H9 (cell line): Measurements from ENCODE around the gene ZCCHC3. TPM values are rescaled to one million over a fixed set of nuclear protein-coding genes. Genes with fewer than 3 reads are reported as not detected.
A peak's percentile ranks its signal among the peaks of the same experiment; 100 is the strongest.

ENCODE experiments used
- DNase-seq: peaks from one replicate; pipeline ENCODE4 v3.0.0-alpha.2; 2017
- H2AFZ ChIP-seq: one replicate; pipeline ENCODE4 v1.6.1; 2013; ENCODE audit warnings: mild to moderate bottlenecking, low read length, control low read depth, moderate library complexity
- H2AK5ac ChIP-seq: 2 replicates; pipeline ENCODE4 v1.6.1; 2013; ENCODE audit warnings: low read length, control low read depth, mixed read lengths; ENCODE audit not compliant: insufficient read length
- H2BK120ac ChIP-seq: one replicate; pipeline ENCODE4 v1.6.1; 2013; ENCODE audit warnings: low read depth, mild to moderate bottlenecking, low read length, control low read depth, inconsistent platforms; ENCODE audit not compliant: poor library complexity, severe bottlenecking
- H2BK12ac ChIP-seq: 2 replicates; pipeline ENCODE4 v1.6.1; 2013; ENCODE audit warnings: low read length, control low read depth, mixed read lengths, low read depth; ENCODE audit not compliant: insufficient read length
- H2BK15ac ChIP-seq: 2 replicates; pipeline ENCODE4 v1.6.1; 2013; ENCODE audit warnings: low read depth, low read length, control low read depth
- H2BK20ac ChIP-seq: one replicate; pipeline ENCODE4 v1.6.1; 2013; ENCODE audit warnings: low read depth, mild to moderate bottlenecking, low read length, control low read depth, inconsistent platforms; ENCODE audit not compliant: poor library complexity, severe bottlenecking
- H2BK5ac ChIP-seq: 2 replicates; pipeline ENCODE4 v1.6.1; 2013; ENCODE audit warnings: low read length, control low read depth, mixed read lengths; ENCODE audit not compliant: insufficient read length
- H3K14ac ChIP-seq: 2 replicates; pipeline ENCODE4 v1.6.1; 2013; ENCODE audit warnings: low read length, control low read depth; ENCODE audit not compliant: insufficient read depth
- H3K18ac ChIP-seq: 2 replicates; pipeline ENCODE4 v1.6.1; 2013; ENCODE audit warnings: low read depth, mild to moderate bottlenecking, mixed read lengths, low read length, control low read depth; ENCODE audit not compliant: insufficient read length
- H3K23ac ChIP-seq: 2 replicates; pipeline ENCODE4 v1.6.1; 2013; ENCODE audit warnings: low read length, control low read depth, mixed read lengths, low read depth; ENCODE audit not compliant: insufficient read length
- H3K23me2 ChIP-seq: 2 replicates; pipeline ENCODE4 v1.6.1; 2013; ENCODE audit warnings: low read depth, mild to moderate bottlenecking, mixed read lengths, low read length, control low read depth; ENCODE audit not compliant: insufficient read length, poor library complexity, severe bottlenecking
- H3K27ac ChIP-seq: 2 replicates; pipeline ENCODE4 v1.5.1; 2013; ENCODE audit warnings: low read length, control low read depth, mixed read lengths, low read depth; ENCODE audit not compliant: insufficient read length
- H3K27me3 ChIP-seq: 2 replicates; pipeline ENCODE4 v1.6.1; 2013; ENCODE audit warnings: low read length, control low read depth, inconsistent platforms; ENCODE audit not compliant: insufficient read depth
- H3K4ac ChIP-seq: 2 replicates; pipeline ENCODE4 v1.6.1; 2013; ENCODE audit warnings: low read depth, mild to moderate bottlenecking, control low read depth, inconsistent platforms, low read length, moderate library complexity
- H3K4me1 ChIP-seq: 2 replicates; pipeline ENCODE4 v1.6.1; 2013; ENCODE audit warnings: low read length, control low read depth, inconsistent platforms; ENCODE audit not compliant: insufficient read depth
- H3K4me2 ChIP-seq: 2 replicates; pipeline ENCODE4 v1.6.1; 2013; ENCODE audit warnings: low read length, control low read depth, mixed read lengths; ENCODE audit not compliant: insufficient read length, insufficient read depth
- H3K56ac ChIP-seq: 2 replicates; pipeline ENCODE4 v1.6.1; 2013; ENCODE audit warnings: low read depth, mild to moderate bottlenecking, mixed read lengths, low read length, control low read depth; ENCODE audit not compliant: insufficient read length
- H3K79me1 ChIP-seq: 2 replicates; pipeline ENCODE4 v1.6.1; 2013; ENCODE audit warnings: low read depth, mild to moderate bottlenecking, moderate library complexity, low read length, control low read depth, inconsistent platforms; ENCODE audit not compliant: insufficient read depth, poor library complexity, severe bottlenecking
- H3K79me2 ChIP-seq: 2 replicates; pipeline ENCODE4 v1.6.1; 2013; ENCODE audit warnings: low read length, control low read depth, inconsistent platforms; ENCODE audit not compliant: insufficient read depth
- H3K9ac ChIP-seq: 2 replicates; pipeline ENCODE4 v1.6.1; 2013; ENCODE audit warnings: low read length, control low read depth, mixed read lengths; ENCODE audit not compliant: insufficient read length; ENCODE audit errors: extremely low read depth
- H3K9me3 ChIP-seq: one replicate; pipeline ENCODE4 v1.6.1; 2013; ENCODE audit warnings: low read depth, low read length, inconsistent platforms; ENCODE audit not compliant: control insufficient read depth
- H3T11ph ChIP-seq: one replicate; pipeline ENCODE4 v1.6.1; 2013; ENCODE audit warnings: mild to moderate bottlenecking, low read length, control low read depth, inconsistent platforms
- H4K20me1 ChIP-seq: one replicate; pipeline ENCODE4 v1.6.1; 2013; ENCODE audit not compliant: control insufficient read depth, insufficient read length, insufficient read depth
- H4K5ac ChIP-seq: 2 replicates; pipeline ENCODE4 v1.6.1; 2013; ENCODE audit warnings: low read depth, mild to moderate bottlenecking, mixed read lengths, low read length, control low read depth; ENCODE audit not compliant: insufficient read length
- H4K8ac ChIP-seq: replicated peaks from 2 replicates; pipeline ENCODE4 v1.6.1; 2013; ENCODE audit warnings: low read length, control low read depth, mixed read lengths, low read depth; ENCODE audit not compliant: insufficient read length
- H4K91ac ChIP-seq: 2 replicates; pipeline ENCODE4 v1.6.1; 2013; ENCODE audit warnings: low read depth, mild to moderate bottlenecking, moderate library complexity, mixed read lengths, low read length, control low read depth; ENCODE audit not compliant: insufficient read length
- H3K27ac Mint-ChIP-seq, 3 experiments: 2 replicates in 2 of 3; 3 replicates in 1 of 3; pipeline ENCODE4 v1.8.0; 2020 to 2021; ENCODE audit warnings: mixed read lengths in 3 of 3, mild to moderate bottlenecking in 1 of 3, moderate library complexity in 1 of 3
- H3K27me3 Mint-ChIP-seq: 2 replicates; pipeline ENCODE4 v1.8.0; 2021; ENCODE audit warnings: low read depth, mild to moderate bottlenecking, moderate library complexity, mixed read lengths
- H3K36me3 Mint-ChIP-seq, 3 experiments: 2 replicates in 2 of 3; 3 replicates in 1 of 3; pipeline ENCODE4 v1.8.0; 2020 to 2021; ENCODE audit warnings: low read depth in 3 of 3, mixed read lengths in 3 of 3; ENCODE audit not compliant: insufficient read depth in 1 of 3
- H3K4me1 Mint-ChIP-seq, 2 experiments: 2 replicates each; pipeline ENCODE4 v1.8.0; 2020; ENCODE audit warnings: mixed read lengths in 2 of 2
- H3K4me3 Mint-ChIP-seq, 2 experiments: 2 replicates in 1 of 2; 3 replicates in 1 of 2; pipeline ENCODE4 v1.8.0; 2020 to 2021; ENCODE audit warnings: mild to moderate bottlenecking in 2 of 2, mixed read lengths in 2 of 2, moderate library complexity in 1 of 2
- H3K9me3 Mint-ChIP-seq, 2 experiments: 2 replicates in 1 of 2; 3 replicates in 1 of 2; pipeline ENCODE4 v1.8.0; 2020; ENCODE audit warnings: mild to moderate bottlenecking in 2 of 2, mixed read lengths in 2 of 2, moderate library complexity in 1 of 2
- WGBS: extraction: QIAGEN DNeasy Blood & Tissue Kit; methylation state at CpG from one replicate; pipeline ENCODE4 v1.1.7; 2013; ENCODE audit warnings: missing lambda C conversion rate, low lambda C conversion rate, mixed read lengths; ENCODE audit not compliant: insufficient read length; ENCODE audit errors: extremely low coverage; 5-methylcytosine and 5-hydroxymethylcytosine counted together
- total RNA-seq: library from RNA; stranded (reverse); gene quantifications from 2 replicates; pipeline ENCODE4 v1.2.1, GENCODE V29; 2021
- TF ChIP-seq, protein P1 (sequence below): fragments of 200-600 bp; sonication (generic); conservative IDR thresholded peaks from 3 replicates; pipeline ENCODE4 v1.8.0; 2021; ENCODE audit warnings: antibody characterized with exemption, mild to moderate bottlenecking

ZCCHC3 gene
- total RNA-seq, 1 experiment from 2014 or later, result 41.3 TPM

DNA sequence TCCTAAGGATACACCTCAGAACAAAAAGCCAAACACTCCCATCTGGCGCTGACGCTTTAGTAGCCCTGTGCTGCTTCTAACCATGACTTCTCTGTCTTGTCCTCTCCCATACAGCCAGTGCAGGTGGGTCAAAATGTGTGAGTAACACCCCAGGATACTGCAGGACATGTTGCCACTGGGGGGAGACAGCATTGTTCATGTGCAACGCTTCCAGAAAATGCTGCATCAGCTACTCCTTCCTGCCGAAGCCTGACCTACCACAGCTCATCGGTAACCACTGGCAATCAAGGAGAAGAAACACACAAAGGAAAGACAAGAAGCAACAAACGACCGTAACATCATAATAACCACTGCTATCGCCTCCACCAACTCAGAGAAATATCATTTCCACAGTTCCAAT is 38.4 kb upstream of the ZCCHC3 start:
- no CpG with 5 or more reads among the region's 8 CpGs for WGBS
- Histone ChIP-seq H3K18ac (no peak overlapping the region), H2BK20ac (no peak overlapping the region), H2BK120ac (no peak overlapping the region), H3K14ac (no peak overlapping the region), H3K23ac (no peak overlapping the region), H4K5ac (no peak overlapping the region), H2BK15ac (no peak overlapping the region), H4K20me1 (peaks cover 2% of the 10 kb centered on the region), H2AFZ (no peak overlapping the region), H2BK12ac (no peak overlapping the region), H3K79me1 (no peaks in the 10 kb centered on the region), H3K27me3 (peaks cover 34% of the 10 kb centered on the region), H3K27ac (no peak overlapping the region), H4K8ac (no peak overlapping the region), H3K4me1 (no peaks in the 10 kb centered on the region), H3K23me2 (no peaks in the 10 kb centered on the region), H3K9me3 (no peaks in the 10 kb centered on the region), H3K9ac (no peak overlapping the region), H3K4me2 (no peak overlapping the region), H3K4ac (no peak overlapping the region), H3K79me2 (no peaks in the 10 kb centered on the region), H3K56ac (no peak overlapping the region), H2AK5ac (no peak overlapping the region), H4K91ac (no peak overlapping the region), H2BK5ac (no peak overlapping the region), H3T11ph (no peak overlapping the region)
- H3K4me3 Mint-ChIP-seq, result no peak overlapping the region
- no peak overlapping the region for H3K27ac Mint-ChIP-seq
- H3K9me3 Mint-ChIP-seq, result no peaks in the 10 kb centered on the region
- H3K36me3 Mint-ChIP-seq, result no peaks in the 10 kb centered on the region
- H3K27me3 Mint-ChIP-seq, result peaks cover 96% of the 10 kb centered on the region
- TF ChIP-seq, protein P1, sequence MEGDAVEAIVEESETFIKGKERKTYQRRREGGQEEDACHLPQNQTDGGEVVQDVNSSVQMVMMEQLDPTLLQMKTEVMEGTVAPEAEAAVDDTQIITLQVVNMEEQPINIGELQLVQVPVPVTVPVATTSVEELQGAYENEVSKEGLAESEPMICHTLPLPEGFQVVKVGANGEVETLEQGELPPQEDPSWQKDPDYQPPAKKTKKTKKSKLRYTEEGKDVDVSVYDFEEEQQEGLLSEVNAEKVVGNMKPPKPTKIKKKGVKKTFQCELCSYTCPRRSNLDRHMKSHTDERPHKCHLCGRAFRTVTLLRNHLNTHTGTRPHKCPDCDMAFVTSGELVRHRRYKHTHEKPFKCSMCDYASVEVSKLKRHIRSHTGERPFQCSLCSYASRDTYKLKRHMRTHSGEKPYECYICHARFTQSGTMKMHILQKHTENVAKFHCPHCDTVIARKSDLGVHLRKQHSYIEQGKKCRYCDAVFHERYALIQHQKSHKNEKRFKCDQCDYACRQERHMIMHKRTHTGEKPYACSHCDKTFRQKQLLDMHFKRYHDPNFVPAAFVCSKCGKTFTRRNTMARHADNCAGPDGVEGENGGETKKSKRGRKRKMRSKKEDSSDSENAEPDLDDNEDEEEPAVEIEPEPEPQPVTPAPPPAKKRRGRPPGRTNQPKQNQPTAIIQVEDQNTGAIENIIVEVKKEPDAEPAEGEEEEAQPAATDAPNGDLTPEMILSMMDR, result peak; percentile 19; the same call in 2 of the 3 replicates
- peaks cover 0 to 2% of the 10 kb centered on the region in 2 experiments; a peak in 2 of 4 replicates for H3K4me1 Mint-ChIP-seq
- no peak for DNase-seq
